Right lobe of liver (tissue), 6 donors: ENCODE measurements around the gene MTFR2. TPM values are rescaled to one million over a fixed set of nuclear protein-coding genes. Genes with fewer than 3 reads are reported as not detected.

Source experiments
- ATAC-seq, 4 donors: fragments of 200-7000 bp; cut with Tn5 transposase; one replicate each; pipeline ENCODE4 v1.9.1; 2020; ENCODE audit warnings: mild to moderate bottlenecking in 4 of 4, moderate library complexity in 4 of 4
- DNase-seq, 3 donors: peaks; one replicate each; pipeline ENCODE4 v3.0.0-alpha.2; 2020
- H3K27ac ChIP-seq, 3 donors: fragments of 200-600 bp; one replicate each; pipeline ENCODE4 v1.8.0; 2022
- H3K27me3 ChIP-seq, 2 donors: fragments of 200-600 bp; one replicate each; pipeline ENCODE4 v1.8.0; 2022
- H3K36me3 ChIP-seq, 4 donors: fragments of 200-600 bp; sonication (generic) in 1 of 4; one replicate each; pipeline versions ENCODE4 v1.5.1 to v1.8.0; 2017 to 2022; ENCODE audit warnings: control low read depth in 1 of 4
- H3K4me1 ChIP-seq, 4 donors: fragments of 200-600 bp; sonication (generic) in 1 of 4; one replicate each; pipeline versions ENCODE4 v1.5.1 to v1.8.0; 2017 to 2022; ENCODE audit warnings: control low read depth in 1 of 4
- H3K4me3 ChIP-seq, 3 donors: fragments of 200-600 bp; one replicate each; pipeline ENCODE4 v1.8.0; 2022
- H3K9me3 ChIP-seq, 4 donors: fragments of 200-600 bp; sonication (generic) in 1 of 4; one replicate each; pipeline versions ENCODE4 v1.5.1 to v1.8.0; 2017 to 2022; ENCODE audit warnings: control low read depth in 1 of 4
- CTCF ChIP-seq, 4 donors: fragments of 200-600 bp in 3 of 4; fragments of 450-650 bp in 1 of 4; IDR thresholded peaks; one replicate each; pipeline versions ENCODE4 v1.5.1 to v1.8.0; 2016 to 2022; ENCODE audit warnings: antibody characterized with exemption in 4 of 4, mild to moderate bottlenecking in 2 of 4
- POLR2A ChIP-seq: fragments of 450-650 bp; IDR thresholded peaks from one replicate; pipeline ENCODE4 v1.6.1; 2017; ENCODE audit warnings: antibody characterized with exemption, mild to moderate bottlenecking
- WGBS: methylation state at CpG from one replicate; pipeline ENCODE4 v1.1.6; 2018; ENCODE audit warnings: low coverage, low lambda C conversion rate; ENCODE audit not compliant: insufficient coverage; ENCODE audit errors: missing lambda C conversion rate; 5-methylcytosine and 5-hydroxymethylcytosine counted together
- intact Hi-C, 2 donors: fragments of 100-400 bp; cut with DNase I; formaldehyde crosslinking; loops; one replicate each; pipeline versions ENCODE4 v1.11.2 to v1.14.1; 2022
- total RNA-seq, 6 experiments: library from RNA; depleted of rRNA in 2 of 6; stranded (reverse); fragments of >200 nt in 2 of 6; fragmentation: NEBNext Ultra II Directional in 3 of 6; extraction: Animal tissue kit (Norgen Biotek cat#: 25700) in 3 of 6; gene quantifications; one replicate each; pipeline versions ENCODE4 v1.1.0 to v1.2.4, GENCODE V29; 2016 to 2023
- donor health status: DM: no; HTN: yes; CAD: no.
- donor health status: DM: no; HTN: no; CAD: no.
- donor health status: DM: no; HTN: no; CAD: no.
- donor health status: DM: no; HTN: yes; CAD: no.
- donor health status: DM: no; HTN: yes; CAD: no.

MTFR2 gene
- total RNA-seq, 6 experiments from 2014 or later: 0.12 to 0.68 (median 0.45) TPM; not detected in 2

DNA sequence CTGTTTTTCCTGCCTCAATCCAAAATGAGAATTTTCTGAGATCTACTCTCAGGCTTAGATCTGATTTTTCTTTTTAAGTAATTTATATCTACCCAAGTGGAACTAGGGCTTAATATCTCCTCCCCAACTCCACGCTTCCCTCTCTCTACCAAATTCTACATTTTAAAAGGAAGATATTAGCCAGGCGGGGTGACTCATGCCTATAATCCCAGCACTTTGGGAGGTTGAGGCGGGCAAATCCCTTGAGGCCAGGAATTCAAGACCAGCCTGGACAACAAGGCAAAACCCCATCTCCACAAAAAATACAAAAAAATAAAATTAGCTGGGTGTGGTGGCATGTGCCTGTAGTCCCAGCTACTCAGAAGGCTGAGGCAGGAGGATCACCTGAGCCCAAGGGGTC lies 61.0 kb downstream of the MTFR2 start:
- intact Hi-C loops: no loop called here
- WGBS: 85% methylated on average over 3 of the region's 3 CpGs
- no peak for ATAC-seq
- Histone ChIP-seq H3K4me1 (no peaks in the 10 kb centered on the region), H3K27me3 (no peaks in the 10 kb centered on the region), H3K4me3 (no peak overlapping the region), H3K9me3 (no peaks in the 10 kb centered on the region), H3K27ac (no peak overlapping the region), H3K36me3 (no peaks in the 10 kb centered on the region)
- no peak for DNase-seq
- TF ChIP-seq CTCF (IDR thresholded peaks at IDR 0.05) (no peak), POLR2A (no peak)

DNA sequence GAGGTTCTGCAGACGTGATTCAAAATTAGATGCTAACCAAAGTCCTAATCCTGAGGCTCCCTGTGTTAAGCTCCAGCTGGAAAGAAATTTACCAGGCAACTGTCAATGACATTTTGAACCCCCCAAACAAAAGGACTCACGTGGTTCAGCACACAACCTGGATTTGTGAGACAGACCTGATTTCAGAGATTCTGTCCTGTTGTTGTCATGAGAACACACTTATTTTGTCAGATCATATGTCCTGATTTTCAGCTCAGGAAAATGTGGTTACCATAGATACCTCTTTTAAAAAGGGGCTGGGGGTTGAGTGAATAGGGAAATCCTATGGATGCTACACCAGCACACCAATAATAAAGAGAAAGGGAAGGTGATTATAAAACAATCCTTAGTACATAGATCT lies 61.6 kb downstream of the MTFR2 start:
- no peak for DNase-seq
- H3K9me3 ChIP-seq: no peaks in the 10 kb centered on the region
- H3K4me1 ChIP-seq: no peaks in the 10 kb centered on the region
- ATAC-seq: no peak
- H3K27ac ChIP-seq: no peak overlapping the region
- no peak overlapping the region for H3K4me3 ChIP-seq
- 68% methylated on average over 2 of the region's 2 CpGs for WGBS
- TF ChIP-seq CTCF (IDR thresholded peaks at IDR 0.05) (no peak), POLR2A (no peak)
- H3K36me3 ChIP-seq: no peaks in the 10 kb centered on the region
- no peaks in the 10 kb centered on the region for H3K27me3 ChIP-seq
- intact Hi-C loops: no loop called here

GRCh38 chr6:136186363-136186762 lies 63.7 kb downstream of the MTFR2 start:
- WGBS: 85% methylated on average over 1 of the region's 1 CpG
- no peak for TF ChIP-seq CTCF (IDR thresholded peaks at IDR 0.05)
- no peak for TF ChIP-seq POLR2A
- peaks cover 0 to 6% (median 1%) of the 10 kb centered on the region in 4 donors for H3K4me1 ChIP-seq
- ATAC-seq (no peak), DNase-seq (no peak)
- H3K4me3 ChIP-seq: no peak overlapping the region
- no peaks in the 10 kb centered on the region for H3K36me3 ChIP-seq
- H3K27me3 ChIP-seq: no peaks in the 10 kb centered on the region
- intact Hi-C loops: no loop called here
- H3K9me3 ChIP-seq: no peaks in the 10 kb centered on the region
- no peak overlapping the region for H3K27ac ChIP-seq

DNA sequence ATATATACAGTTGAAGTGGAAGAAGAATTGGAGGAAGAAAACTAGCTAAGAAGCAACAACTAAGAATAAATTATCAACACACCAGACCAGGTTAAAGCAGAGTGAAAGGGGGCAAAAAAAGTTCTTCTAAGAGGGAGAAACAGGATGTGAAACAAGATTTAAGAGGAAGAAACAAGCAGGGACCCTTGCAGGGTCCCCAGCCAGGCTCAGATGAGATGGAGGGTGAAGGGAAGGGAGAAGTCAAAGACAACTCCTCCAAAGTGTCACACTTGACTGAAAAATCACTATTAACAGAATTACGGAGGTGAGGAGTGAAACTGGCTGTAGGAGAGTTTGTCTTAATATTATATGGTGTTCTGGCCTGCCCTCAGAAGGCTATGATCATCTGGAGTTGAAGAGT lies 65.4 kb downstream of the MTFR2 start:
- TF ChIP-seq CTCF (IDR thresholded peaks at IDR 0.05): no peak
- TF ChIP-seq POLR2A: no peak
- no peaks in the 10 kb centered on the region for H3K27me3 ChIP-seq
- no peaks in the 10 kb centered on the region for H3K9me3 ChIP-seq
- no peak for ATAC-seq
- no peak overlapping the region for H3K27ac ChIP-seq
- intact Hi-C loops: no loop called here
- no peaks in the 10 kb centered on the region for H3K36me3 ChIP-seq
- DNase-seq: no peak
- H3K4me1 ChIP-seq: peaks cover 0 to 15% (median 1%) of the 10 kb centered on the region in 4 donors
- no peak overlapping the region for H3K4me3 ChIP-seq
- WGBS: 67% methylated on average over 1 of the region's 1 CpG

- Histone ChIP-seq H3K27ac (peak overlapping the region in 2 of 3 donors; percentile 10 to 11), H3K4me1 (peaks cover 0 to 15% (median 1%) of the 10 kb centered on the region in 4 donors), H3K27me3 (no peaks in the 10 kb centered on the region), H3K36me3 (no peaks in the 10 kb centered on the region), H3K4me3 (no peak overlapping the region), H3K9me3 (no peaks in the 10 kb centered on the region)
- DNase-seq (no peak), ATAC-seq (peak in 2 of 4 donors; percentile 40 to 53)
- intact Hi-C loops: no loop called here
- no peak for TF ChIP-seq CTCF (IDR thresholded peaks at IDR 0.05)
- no peak for TF ChIP-seq POLR2A
- 60% methylated on average over 1 of the region's 1 CpG for WGBS
Observed at GRCh38 chr6:136181861-136182260, 68.2 kb downstream of the MTFR2 start.
